Liver (tissue), 3 donors: ENCODE measurements around the gene PPP1R12C.

Experiments used
- CTCF ChIP-seq: fragments of 150-350 bp; IDR thresholded peaks from 2 replicates; pipeline ENCODE4 v1.5.1; 2017; ENCODE audit warnings: improper control_type of control experiment, low read depth, low read length; ENCODE audit not compliant: missing input control
- RAD21 ChIP-seq, 2 donors: IDR thresholded peaks; 2 replicates each; pipeline ENCODE4 v1.6.1; 2016; ENCODE audit warnings: antibody characterized with exemption in 2 of 2, mild to moderate bottlenecking in 2 of 2
- YY1 ChIP-seq: IDR thresholded peaks from 2 replicates; pipeline ENCODE4 v1.6.1; 2016; ENCODE audit warnings: antibody characterized with exemption, mild to moderate bottlenecking
- donor health status: healthy.
- donor health status: healthy.

- no peak for TF ChIP-seq CTCF
- TF ChIP-seq YY1: no peak
- no peak for TF ChIP-seq RAD21 (IDR thresholded peaks at IDR 0.05)
These were observed 17.6 kb downstream of the PPP1R12C start for GRCh38 chr19:55099557-55100506.
